K562 (cell line): ENCODE data around the gene ZNF718. TPM values are rescaled to one million over a fixed set of nuclear protein-coding genes. Genes with fewer than 3 reads are reported as not detected.

Experiments used
- ATAC-seq: fragments of 200-7000 bp; cut with Tn5 transposase; 3 replicates; pipeline ENCODE4 v1.9.1; 2020; ENCODE audit warnings: moderate library complexity
- BruUV-seq: library from RNA; stranded (reverse); fragments of 400-500 nt; replicated peaks from 2 replicates; lab custom pipeline; 2021; lab: Mats Ljungman, UMichigan
- CTCF ChIA-PET: fragments of 300-600 bp; formaldehyde crosslinking; extraction: SDS; loops from one replicate; lab custom pipeline; 2021; ENCODE audit warnings: low intra/inter-chr PET ratio; lab: Yijun Ruan, JAX
- POLR2A ChIA-PET: fragments of 300-600, 350-650 bp; sonication (Branson Sonifier 250); formaldehyde crosslinking; extraction: SDS; loops from one replicate; lab custom pipeline; 2021; ENCODE audit warnings: antibody characterized with exemption, inconsistent platforms; lab: Yijun Ruan, JAX
- DNase-seq, 4 experiments: peaks; one replicate each; pipeline versions ENCODE4 v3.0.0 to v3.0.0-alpha.2; 2011 to 2018; ENCODE audit warnings: low spot score in 3 of 4, mixed read lengths in 3 of 4; ENCODE audit errors: extremely low read depth in 1 of 4
- FAIRE-seq: peaks from 2 replicates; lab custom pipeline; 2011; peaks lifted over from hg19 to GRCh38; lab: Jason Lieb, UNC
- H2AFZ ChIP-seq: 2 replicates; pipeline ENCODE4 v1.6.0; 2011; ENCODE audit warnings: low read depth, low read length, control low read depth, inconsistent platforms
- H3K27ac ChIP-seq: fragments of 200-600 bp; 3 replicates; pipeline ENCODE4 v1.8.0; 2011; ENCODE audit warnings: low read depth, mild to moderate bottlenecking, control low read depth, inconsistent platforms, low read length, moderate library complexity, mixed read lengths; ENCODE audit errors: extremely low read depth
- H3K27me3 ChIP-seq, 2 experiments: fragments of 300-600 bp in 1 of 2; 2 replicates in 1 of 2; 3 replicates in 1 of 2; pipeline versions ENCODE4 v1.6.0 to v1.8.0; 2011; ENCODE audit warnings: inconsistent platforms in 2 of 2, low read length in 2 of 2, mild to moderate bottlenecking in 1 of 2, mixed read lengths in 1 of 2, moderate library complexity in 1 of 2; ENCODE audit not compliant: control insufficient read depth in 2 of 2, insufficient read depth in 2 of 2
- H3K36me3 ChIP-seq: fragments of 300-600 bp; 3 replicates; pipeline ENCODE4 v1.8.0; 2011; ENCODE audit warnings: mild to moderate bottlenecking, low read length, inconsistent platforms; ENCODE audit not compliant: control insufficient read depth, insufficient read depth
- H3K4me1 ChIP-seq, 2 experiments: fragments of 200-600 bp in 1 of 2; replicated peaks in 1 of 2; 2 replicates in 1 of 2; 3 replicates in 1 of 2; pipeline versions ENCODE4 v1.5.1 to v1.8.0; 2011; ENCODE audit warnings: inconsistent platforms in 2 of 2, low read length in 2 of 2, mild to moderate bottlenecking in 1 of 2, mixed read lengths in 1 of 2, moderate library complexity in 1 of 2; ENCODE audit not compliant: control insufficient read depth in 2 of 2, insufficient read depth in 2 of 2
- H3K4me2 ChIP-seq: 2 replicates; pipeline ENCODE4 v1.6.1; 2011; ENCODE audit warnings: low read length, control low read depth, inconsistent platforms, mixed read lengths; ENCODE audit not compliant: insufficient read depth
- H3K4me3 ChIP-seq: fragments of 200-600 bp; sonication (generic), shearing (Covaris generic); 2 replicates; pipeline ENCODE4 v1.5.1; 2016; ENCODE audit warnings: control low read depth, inconsistent platforms
- H3K79me2 ChIP-seq: fragments of 200-600 bp; 3 replicates; pipeline ENCODE4 v1.8.0; 2011; ENCODE audit warnings: low read length, inconsistent platforms; ENCODE audit not compliant: control insufficient read depth, insufficient read depth
- H3K9ac ChIP-seq, 2 experiments: 2 replicates each; pipeline versions ENCODE4 v1.6.0 to v1.6.1; 2011; ENCODE audit warnings: low read depth in 2 of 2, low read length in 2 of 2, control low read depth in 1 of 2, inconsistent platforms in 1 of 2, mild to moderate bottlenecking in 1 of 2, mixed read lengths in 1 of 2; ENCODE audit not compliant: insufficient read depth in 1 of 2
- H3K9me1 ChIP-seq: one replicate; pipeline ENCODE4 v1.6.0; 2011; ENCODE audit warnings: inconsistent platforms, mild to moderate bottlenecking, low read length, moderate library complexity; ENCODE audit not compliant: control insufficient read depth, insufficient read depth
- H3K9me3 ChIP-seq: replicated peaks from 2 replicates; pipeline ENCODE4 v1.5.1; 2011; ENCODE audit warnings: low read depth, low read length, inconsistent platforms; ENCODE audit not compliant: control insufficient read depth, insufficient read depth
- H4K20me1 ChIP-seq: replicated peaks from 2 replicates; pipeline ENCODE4 v1.6.1; 2011; ENCODE audit warnings: low read length, inconsistent platforms, mixed read lengths; ENCODE audit not compliant: control insufficient read depth, insufficient read depth
- C11orf30 ChIP-seq: fragments of 450-650 bp; IDR thresholded peaks from 2 replicates; pipeline ENCODE4 v1.6.1; 2016; ENCODE audit warnings: low read depth, mild to moderate bottlenecking
- MAFG ChIP-seq: fragments of 450-650 bp; conservative IDR thresholded peaks from 2 replicates; pipeline ENCODE4 v1.6.1; 2016; ENCODE audit warnings: missing genetic modification characterization, missing compliant biosample characterization
- NRF1 ChIP-seq, 2 experiments: fragments of 450-650 bp; IDR thresholded peaks in 1 of 2; conservative IDR thresholded peaks in 1 of 2; 2 replicates each; pipeline ENCODE4 v1.6.1; 2014; ENCODE audit warnings: mild to moderate bottlenecking in 2 of 2
- SAFB ChIP-seq: fragments of 200-400 bp; formaldehyde crosslinking; IDR thresholded peaks from 2 replicates; pipeline ENCODE4 v1.6.1; 2017; ENCODE audit warnings: low read depth, low read length, borderline replicate concordance
- SMC3 ChIP-seq: conservative IDR thresholded peaks from 2 replicates; pipeline ENCODE4 v1.6.1; 2011; ENCODE audit warnings: low read depth, low read length, improper control_type of control experiment; ENCODE audit not compliant: insufficient read depth
- TEAD1 ChIP-seq, 2 experiments: fragments of 450-650 bp in 1 of 2; sonication (generic) in 1 of 2; formaldehyde crosslinking; IDR thresholded peaks; 2 replicates each; pipeline versions ENCODE4 v1.4.0 to v1.8.0; 2020 to 2022; ENCODE audit warnings: mild to moderate bottlenecking in 2 of 2, missing genetic modification reagents in 1 of 2
- ZNF316 ChIP-seq: fragments of 450-650 bp; IDR thresholded peaks from 2 replicates; pipeline ENCODE4 v1.6.1; 2016
- ZNF551 ChIP-seq: fragments of 250-450 bp; sonication (Bioruptor Pico); IDR thresholded peaks from 2 replicates; pipeline ENCODE4 v1.5.0; 2021; ENCODE audit warnings: mild to moderate bottlenecking, moderate library complexity
- WGBS: fragments of 100-300 bp; shearing (Covaris generic); methylation state at CpG from one replicate; pipeline ENCODE4 v1.1.6; 2016; ENCODE audit warnings: low coverage, mixed read lengths; ENCODE audit not compliant: insufficient coverage; ENCODE audit errors: missing lambda C conversion rate; 5-methylcytosine and 5-hydroxymethylcytosine counted together
- in situ Hi-C: fragments of 300-500 bp; cut with MboI; formaldehyde crosslinking; loops from 4 replicates; pipeline ENCODE4 v1.15.0; 2018; ENCODE audit warnings: inconsistent platforms, mixed read lengths
- intact Hi-C: fragments of 100-400 bp; cut with micrococcal nuclease; formaldehyde crosslinking; loops from 2 replicates; pipeline ENCODE4 v1.14.2; 2022
- polyA plus RNA-seq, 8 experiments: library from polyadenylated mRNA; depleted of rRNA in 4 of 8; stranded (reverse) in 5 of 8; unstranded in 3 of 8; fragments of >200 nt; fragmentation: Nextera tagmentation in 2 of 8; fragmentation: Illumina TruSeq in 1 of 8; extraction: Ambion mirVana in 2 of 8; extraction: Trizol in 1 of 8; gene quantifications; 2 replicates each; pipeline versions ENCODE4 v1.2.1 to v1.2.3, GENCODE V29; 2011 to 2014; ENCODE audit warnings: inconsistent platforms in 1 of 8, missing spikeins in 1 of 8
- total RNA-seq, 7 experiments: library from RNA; depleted of rRNA in 6 of 7; stranded (reverse); fragments of >200 nt in 6 of 7; fragmentation: Illumina TruSeq in 2 of 7; extraction: Trizol in 2 of 7; gene quantifications; 2 replicates each; pipeline versions ENCODE4 v1.2.1 to v1.2.3, GENCODE V29; 2011 to 2021; ENCODE audit warnings: low replicate concordance in 1 of 7

ZNF718 gene
- total and polyA plus RNA-seq, 9 of the 15 experiments (the other 6 are each of a cell fraction or from before 2014, with no cell fraction given): 1.00 to 5.3 (median 2.7) TPM

DNA sequence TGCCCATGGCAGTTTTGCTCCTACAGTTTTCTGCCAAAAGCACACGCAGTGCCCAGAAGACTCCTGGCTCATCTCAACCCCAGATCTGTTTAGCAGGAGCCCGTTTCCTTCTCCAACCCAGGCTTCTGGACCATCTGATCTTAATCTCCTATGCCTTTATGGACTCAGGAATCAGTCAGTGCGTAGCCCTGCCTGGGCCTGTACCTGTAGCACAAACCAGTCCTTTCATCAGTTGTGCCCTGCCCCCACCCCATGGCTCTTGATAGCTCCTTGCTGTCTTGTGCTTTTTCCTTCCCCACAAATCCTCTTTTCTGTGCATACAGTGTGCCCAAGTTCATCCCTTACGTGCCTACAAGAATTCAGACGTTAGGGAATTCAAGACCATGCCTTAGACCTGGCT, 1.5 kb downstream of the ZNF718 start:
- in situ Hi-C loops (no loop called here), intact Hi-C loops (loop anchor here (1.0 kb wide), 1 partner anchor 7 kb away; no protein-coding TSS in a partner anchor)
- 15% methylated on average over 5 of the region's 5 CpGs for WGBS
- ATAC-seq (no peak), FAIRE-seq (no peak), DNase-seq (peak in 1 of 4 experiments; percentile 14)
- no peaks in the 10 kb centered on the region for H3K9me1 ChIP-seq
- peak overlapping the region; percentile 58 for H3K4me3 ChIP-seq
- peaks cover 27% of the 10 kb centered on the region for H3K79me2 ChIP-seq
- H3K27ac ChIP-seq: peak overlapping the region; percentile 92; the same call in 2 of the 3 replicates
- no peaks in the 10 kb centered on the region for H3K27me3 ChIP-seq
- POLR2A ChIA-PET: no interaction called here
- CTCF ChIA-PET: no interaction called here
- BruUV-seq: no TSS peak
- no peak overlapping the region for H2AFZ ChIP-seq
- TF ChIP-seq SMC3 (no peak), NRF1 (conservative IDR thresholded peaks at IDR 0.05 in 1 of 2, IDR thresholded peaks at IDR 0.05 in 1 of 2) (0 out of 4 replicates have a peak, but pooled peaks of 1 of the 2 experiments have one; percentile 0)
- H3K9me3 ChIP-seq: peaks cover 22% of the 10 kb centered on the region
- H3K9ac ChIP-seq: peak overlapping the region; percentile 87 to 98
- peak overlapping the region; percentile 80 for H3K4me2 ChIP-seq
- no peaks in the 10 kb centered on the region; the same call in 1 of the 2 replicates for H4K20me1 ChIP-seq
- H3K36me3 ChIP-seq: peaks cover 13% of the 10 kb centered on the region; the same call in 1 of the 3 replicates
- H3K4me1 ChIP-seq: peaks cover 3 to 6% of the 10 kb centered on the region in 2 experiments; a peak in 3 of 5 replicates

DNA sequence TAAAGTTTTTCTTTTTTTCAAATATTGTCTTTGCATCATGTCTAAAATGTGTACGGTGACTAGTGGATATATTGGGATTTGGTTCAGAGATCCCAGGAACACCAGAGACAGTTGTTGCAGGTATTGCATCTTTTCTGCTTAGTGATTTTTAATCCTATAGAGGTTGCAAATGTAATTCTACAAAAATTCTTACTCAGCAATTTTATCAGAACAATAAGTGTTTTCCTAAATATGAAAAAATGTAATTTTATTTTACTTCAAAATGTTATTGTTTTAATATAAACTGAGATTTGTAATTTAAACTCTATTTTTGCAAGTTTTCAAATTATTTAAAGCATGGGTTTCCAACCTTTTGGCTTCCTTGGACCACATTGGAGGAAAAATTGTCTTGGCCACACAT, 8.2 kb downstream of the ZNF718 start:
- DNase-seq: no peak
- intact Hi-C loops (no loop called here), in situ Hi-C loops (no loop called here)
- Histone ChIP-seq H3K9ac (no peak overlapping the region), H3K27ac (no peak overlapping the region), H3K36me3 (peaks cover 36% of the 10 kb centered on the region), H3K4me3 (no peak overlapping the region), H4K20me1 (no peaks in the 10 kb centered on the region), H3K9me3 (peaks cover 10% of the 10 kb centered on the region), H3K79me2 (peaks cover 18% of the 10 kb centered on the region; the same call in 2 of the 3 replicates), H3K27me3 (no peaks in the 10 kb centered on the region), H2AFZ (no peak overlapping the region), H3K4me1 (no peaks in the 10 kb centered on the region), H3K9me1 (no peaks in the 10 kb centered on the region), H3K4me2 (no peak overlapping the region)
- WGBS: 67% methylated on average over 1 of the region's 1 CpG
- CTCF ChIA-PET: no interaction called here
- no peak for FAIRE-seq
- ATAC-seq: no peak
- POLR2A ChIA-PET: no interaction called here
- no TSS peak for BruUV-seq
- TF ChIP-seq MAFG (tag): peak; percentile 50
- TF ChIP-seq ZNF551: no peak
- TF ChIP-seq ZNF316: peak; percentile 57
- TF ChIP-seq C11orf30: peak; percentile 28; the same call in 1 of the 2 replicates
- TF ChIP-seq SAFB: no peak
- no peak for TF ChIP-seq TEAD1 (CRISPR knock-in tag; IDR thresholded peaks at IDR 0.05)
